GM21619 (cell line): ENCODE measurements around the gene CTDSP2.
"Not testable (repeated sequence)": the region's sequence is repeated elsewhere in the genome, so short reads cannot be mapped to it uniquely, and the experiment has no call there.

ENCODE experiments used
- ATAC-seq: cut with Tn5 transposase; IDR thresholded peaks from one replicate; pipeline ENCODE4 v1.9.1; 2021; ENCODE audit not compliant: unreplicated experiment

Gene CTDSP2

GRCh38 chr12:57853864-57854556, 7.5 kb upstream of the CTDSP2 start:
- ATAC-seq: no peak

- ATAC-seq: no peak
These were observed 6.3 kb upstream of the CTDSP2 start for GRCh38 chr12:57852620-57853500.

- no peak for ATAC-seq
These were observed 5.7 kb upstream of the CTDSP2 start for GRCh38 chr12:57852200-57852599.

DNA sequence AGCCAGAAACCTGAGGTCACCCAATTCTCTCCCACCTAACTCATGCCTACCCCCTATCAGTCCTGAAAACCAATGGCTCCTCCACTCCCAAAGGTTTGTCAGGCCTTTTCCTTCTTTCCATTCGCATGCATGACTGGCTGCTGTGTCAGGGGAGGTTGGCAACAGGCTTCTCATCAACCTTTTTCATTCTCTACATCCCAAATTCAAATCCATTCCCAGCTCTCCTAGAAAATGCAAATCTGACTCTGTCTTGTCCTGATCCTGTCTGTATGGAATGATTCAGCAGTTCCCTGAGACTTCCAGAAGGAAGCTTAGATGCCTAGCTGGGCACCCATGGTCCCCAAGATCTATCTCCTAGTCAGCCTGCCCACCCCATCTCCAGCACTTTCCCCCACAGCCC, 5.0 kb upstream of the CTDSP2 start:
- no peak for ATAC-seq

DNA sequence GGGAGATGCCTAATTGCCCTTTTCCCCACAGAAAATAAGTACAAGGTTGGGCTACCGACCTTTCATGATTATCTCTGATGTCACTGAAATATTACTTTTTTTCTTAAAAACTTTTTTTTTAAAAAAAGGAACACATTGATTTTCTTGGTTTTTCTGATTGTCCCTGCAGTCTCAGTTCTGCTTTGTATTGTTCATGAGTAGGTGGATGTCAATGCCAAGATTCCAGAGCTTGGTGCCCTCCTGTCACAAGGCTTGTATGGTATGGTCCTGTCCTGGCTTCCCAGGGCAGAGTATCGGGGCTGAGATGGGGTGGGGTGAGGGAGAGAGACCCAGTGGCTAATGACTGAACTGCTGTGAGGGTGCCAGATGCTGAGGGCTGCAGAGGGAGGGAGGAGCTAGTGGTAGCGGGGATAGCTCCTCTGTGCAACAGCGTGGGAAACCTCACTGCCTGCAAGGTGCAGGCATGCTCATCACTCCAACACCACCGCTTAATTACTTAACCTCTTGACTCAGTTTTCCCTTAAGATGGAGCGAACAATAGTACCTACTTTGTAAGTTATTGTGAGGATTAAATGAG, 4.4 kb upstream of the CTDSP2 start:
- ATAC-seq: peak; percentile 30

DNA sequence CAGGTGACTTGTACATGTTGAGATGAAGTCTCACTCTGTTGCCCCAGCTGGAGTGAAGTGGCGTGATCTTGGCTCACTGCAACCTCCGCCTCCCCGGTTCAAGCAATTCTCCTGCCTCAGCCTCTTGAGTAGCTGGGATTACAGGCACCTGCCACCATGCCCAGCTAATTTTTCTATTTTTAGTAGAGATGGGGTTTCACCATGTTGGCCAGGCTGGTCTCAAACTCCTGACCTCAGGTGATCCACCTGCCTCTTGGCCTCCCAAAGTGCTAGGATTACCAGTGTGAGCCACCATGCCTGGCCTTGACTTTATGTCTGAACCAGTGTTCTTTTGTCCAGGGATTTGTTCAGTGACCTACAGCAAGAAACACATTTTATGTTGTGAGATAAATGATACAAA, 2.9 kb upstream of the CTDSP2 start:
- not testable (repeated sequence) for ATAC-seq

GRCh38 chr12:57849035-57849434, 2.5 kb upstream of the CTDSP2 start:
- no peak for ATAC-seq

- ATAC-seq: no peak
These were observed 1.7 kb upstream of the CTDSP2 start for GRCh38 chr12:57848208-57848607.

DNA sequence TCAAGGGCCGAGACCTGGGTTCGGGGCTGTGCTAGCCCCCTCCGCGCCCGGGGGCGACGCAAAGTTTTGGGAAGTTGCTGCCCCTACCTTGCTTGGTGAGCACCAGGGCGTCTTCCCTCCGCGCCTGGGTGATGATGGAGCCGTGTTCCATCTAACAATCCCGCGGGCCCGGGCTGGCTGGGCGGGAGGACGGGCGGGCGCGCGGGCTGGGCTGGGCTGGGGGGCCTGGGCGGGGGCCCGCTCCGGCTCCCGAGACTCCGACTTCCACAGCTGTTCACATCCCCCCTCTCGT, 298 bp downstream of the CTDSP2 start:
- ATAC-seq: peak; percentile 6

- peak; percentile 30 for ATAC-seq
These were observed 848 bp downstream of the CTDSP2 start for GRCh38 chr12:57845478-57846284.

- ATAC-seq: peak; percentile 10
These were observed 1.6 kb downstream of the CTDSP2 start for GRCh38 chr12:57844709-57845477.

DNA sequence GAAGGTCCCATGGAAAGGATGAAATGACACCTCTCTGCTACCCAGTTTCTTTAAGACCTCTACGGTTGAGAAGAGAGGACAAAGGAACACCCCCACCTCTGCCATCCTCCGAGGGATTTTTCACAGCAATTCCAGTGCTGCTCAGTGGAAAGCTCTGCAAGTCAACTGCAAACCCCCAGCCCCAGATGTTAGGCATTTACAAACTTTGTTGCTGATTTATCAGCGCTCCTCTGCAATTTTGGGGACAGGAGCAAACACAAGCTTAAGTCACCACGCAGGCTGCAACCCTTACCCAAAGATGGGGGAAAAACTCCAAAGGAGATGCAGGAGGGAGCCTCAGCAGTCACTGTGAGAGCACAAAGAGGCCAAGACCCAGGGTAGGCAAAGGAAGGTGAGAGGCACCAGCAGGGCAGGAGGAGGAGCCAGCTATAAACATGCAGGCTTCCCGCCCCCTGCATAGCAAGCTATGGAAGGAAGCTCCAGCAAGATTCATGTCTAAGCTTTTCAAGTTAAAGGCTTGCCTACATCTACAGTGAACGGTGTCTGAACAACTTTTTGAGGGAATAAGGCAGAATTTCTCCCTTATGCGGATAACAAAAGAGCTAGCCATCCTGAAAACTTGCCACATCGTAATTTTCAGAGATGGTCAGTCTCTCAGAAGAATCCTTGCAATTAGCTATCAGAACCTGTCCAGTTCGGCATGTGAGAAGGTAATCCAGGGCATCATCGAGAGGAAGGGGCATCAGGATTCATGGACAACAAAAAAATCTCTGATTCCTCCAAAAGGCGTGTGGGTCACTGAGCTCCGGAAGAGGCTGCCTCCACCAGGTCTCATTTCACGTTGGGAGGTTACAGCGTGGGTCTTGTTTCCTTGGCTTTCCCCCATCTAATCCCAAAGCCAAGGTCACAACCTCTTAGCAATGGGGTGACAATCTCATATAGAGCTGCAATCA, 3.9 kb downstream of the CTDSP2 start:
- no peak for ATAC-seq

DNA sequence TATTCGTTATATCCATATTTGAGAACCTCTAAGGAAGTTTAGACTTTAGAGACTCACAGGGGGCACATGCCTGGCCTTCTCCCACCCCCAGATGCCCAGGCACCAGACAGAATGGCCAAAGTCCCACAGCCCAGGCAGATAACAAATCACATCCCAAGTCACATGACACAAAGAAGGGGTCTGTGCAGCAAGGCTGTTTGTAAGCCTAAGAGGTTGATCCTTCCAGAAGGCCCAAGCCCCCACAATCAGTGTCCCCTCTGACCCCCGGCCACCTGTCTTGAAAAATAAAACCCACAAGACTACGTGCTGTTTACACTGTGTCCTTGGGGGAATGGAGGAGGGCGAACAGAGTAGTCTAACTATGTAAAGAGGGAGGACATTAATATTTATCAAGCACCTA, 5.1 kb downstream of the CTDSP2 start:
- no peak for ATAC-seq

- ATAC-seq: no peak
These were observed 5.8 kb downstream of the CTDSP2 start for GRCh38 chr12:57840726-57841125.

DNA sequence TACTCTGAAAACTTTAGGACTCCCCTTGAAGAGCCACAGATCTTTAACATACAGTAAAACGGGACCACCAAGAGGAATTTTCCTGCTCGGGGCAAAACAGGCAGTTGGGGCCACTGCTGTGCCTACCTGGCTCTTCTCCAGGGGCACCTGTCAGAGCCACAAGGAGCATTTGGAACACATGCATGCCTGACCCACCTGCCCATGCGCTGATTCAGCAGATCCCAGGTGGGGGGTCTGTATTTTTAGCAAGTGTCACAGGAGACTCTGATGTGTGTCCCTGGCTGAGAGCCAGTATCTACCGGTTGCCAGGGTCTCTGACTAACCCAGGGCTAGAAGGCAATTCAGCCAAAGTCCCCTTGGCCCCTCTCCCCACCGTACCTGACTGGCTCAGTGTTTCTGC, 6.5 kb downstream of the CTDSP2 start:
- no peak for ATAC-seq

GRCh38 chr12:57838594-57839302, 7.8 kb downstream of the CTDSP2 start:
- peak; percentile 25 for ATAC-seq

- ATAC-seq: no peak
These were observed 8.5 kb downstream of the CTDSP2 start for GRCh38 chr12:57837864-57838562.
